ENCODE data around the gene AGFG2.

- no peak for TF ChIP-seq CTCF (IDR thresholded peaks at IDR 0.05; ENCODE audit: low read depth, low read length, poor library complexity, severe bottlenecking)
- no peak for TF ChIP-seq EZH2phosphoT487 (IDR thresholded peaks at IDR 0.05; ENCODE audit: borderline replicate concordance, low read length)
Observed at GRCh38 chr7:100573691-100574361, 34.8 kb downstream of the AGFG2 start, which contains the start of gene SAP25.

All from DOHH2 (cell line).